OCI-LY3 (cell line): ENCODE measurements around the gene RASA2.

Experiments
- EZH2phosphoT487 ChIP-seq: fragments of 200-600 bp; shearing (Covaris generic); IDR thresholded peaks from 2 replicates; pipeline ENCODE4 v1.6.1; 2018; ENCODE audit warnings: antibody characterized with exemption, mixed run types, low read depth
- TF ChIP-seq, protein P1 (sequence below): fragments of 200-600, 300-600 bp; sonication (generic); IDR thresholded peaks from 2 replicates; pipeline ENCODE4 v1.5.1; 2014; ENCODE audit warnings: antibody characterized with exemption, low read length, low read depth

DNA sequence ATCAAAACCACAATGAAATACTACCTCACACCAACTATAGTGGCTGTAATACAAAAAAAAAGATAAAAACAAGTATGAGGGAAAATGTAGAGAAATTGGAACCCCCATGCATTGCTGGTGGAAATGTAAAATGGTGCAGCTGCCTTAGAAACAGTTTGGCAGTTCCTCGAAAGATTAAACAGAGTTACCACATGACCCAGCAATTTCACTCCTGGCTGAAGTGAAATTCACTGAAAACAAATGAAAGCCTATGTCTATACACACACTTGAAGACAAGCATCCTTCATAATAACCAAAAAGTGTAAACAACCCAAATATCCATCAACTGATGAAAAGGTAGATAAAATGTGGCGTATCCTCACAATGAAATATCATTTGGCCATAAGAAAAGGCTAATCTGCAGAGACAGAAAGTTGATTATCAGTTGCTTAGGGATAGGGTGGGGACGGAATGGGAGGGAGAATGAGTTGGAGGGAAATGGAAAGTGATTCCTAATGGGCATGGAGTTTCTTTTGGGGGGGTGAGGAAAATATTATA is 20.1 kb upstream of the RASA2 start:
- TF ChIP-seq, protein P1, sequence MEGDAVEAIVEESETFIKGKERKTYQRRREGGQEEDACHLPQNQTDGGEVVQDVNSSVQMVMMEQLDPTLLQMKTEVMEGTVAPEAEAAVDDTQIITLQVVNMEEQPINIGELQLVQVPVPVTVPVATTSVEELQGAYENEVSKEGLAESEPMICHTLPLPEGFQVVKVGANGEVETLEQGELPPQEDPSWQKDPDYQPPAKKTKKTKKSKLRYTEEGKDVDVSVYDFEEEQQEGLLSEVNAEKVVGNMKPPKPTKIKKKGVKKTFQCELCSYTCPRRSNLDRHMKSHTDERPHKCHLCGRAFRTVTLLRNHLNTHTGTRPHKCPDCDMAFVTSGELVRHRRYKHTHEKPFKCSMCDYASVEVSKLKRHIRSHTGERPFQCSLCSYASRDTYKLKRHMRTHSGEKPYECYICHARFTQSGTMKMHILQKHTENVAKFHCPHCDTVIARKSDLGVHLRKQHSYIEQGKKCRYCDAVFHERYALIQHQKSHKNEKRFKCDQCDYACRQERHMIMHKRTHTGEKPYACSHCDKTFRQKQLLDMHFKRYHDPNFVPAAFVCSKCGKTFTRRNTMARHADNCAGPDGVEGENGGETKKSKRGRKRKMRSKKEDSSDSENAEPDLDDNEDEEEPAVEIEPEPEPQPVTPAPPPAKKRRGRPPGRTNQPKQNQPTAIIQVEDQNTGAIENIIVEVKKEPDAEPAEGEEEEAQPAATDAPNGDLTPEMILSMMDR, result no peak
- TF ChIP-seq EZH2phosphoT487, result no peak
